ENCODE data around the gene CHID1.

CHID1 gene

GRCh38 chr11:823441-824291 lies 86.9 kb downstream of the CHID1 start:
- no peak for DNase-seq (ENCODE audit: low read depth)

DNA sequence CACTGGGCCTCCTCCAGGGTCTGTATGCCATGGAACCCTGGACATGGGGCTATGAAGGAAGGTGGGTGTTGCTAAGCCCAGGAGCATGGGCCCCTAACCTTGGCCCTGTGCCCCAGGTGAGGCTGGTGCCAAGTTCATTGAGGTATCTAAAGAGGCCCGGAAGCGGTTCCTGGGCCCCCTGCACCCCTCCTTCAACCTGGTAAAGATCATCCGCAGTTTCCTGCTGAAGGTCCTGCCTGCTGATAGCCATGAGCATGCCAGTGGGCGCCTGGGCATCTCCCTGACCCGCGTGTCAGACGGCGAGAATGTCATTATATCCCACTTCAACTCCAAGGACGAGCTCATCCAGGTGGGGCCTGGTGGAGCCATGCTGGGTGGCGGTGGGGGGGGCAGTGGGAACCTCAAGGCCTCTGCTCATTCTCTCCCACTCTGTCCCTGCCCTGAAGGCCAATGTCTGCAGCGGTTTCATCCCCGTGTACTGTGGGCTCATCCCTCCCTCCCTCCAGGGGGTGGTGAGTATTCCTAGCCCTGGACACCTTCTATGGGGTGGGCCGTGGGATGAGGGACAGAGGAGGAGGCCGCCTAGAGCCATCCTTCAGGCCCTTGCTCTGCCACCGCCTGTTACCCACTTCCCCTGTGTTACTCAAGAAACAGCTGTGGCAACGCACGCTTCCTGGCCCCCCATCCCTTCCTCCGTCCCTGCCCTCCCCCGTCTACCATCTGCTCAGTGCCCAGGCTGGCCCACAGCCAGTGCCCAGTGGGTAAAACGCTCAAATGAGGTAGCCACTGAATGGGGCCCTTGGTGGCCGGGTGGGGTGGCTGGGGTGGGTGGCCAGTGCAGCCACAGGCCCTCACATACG lies 88.9 kb downstream of the CHID1 start:
- no peak for DNase-seq (ENCODE audit: low read depth)

GRCh38 chr11:820655-821511 lies 89.7 kb downstream of the CHID1 start:
- no peak for DNase-seq (ENCODE audit: low read depth)

GRCh38 chr11:819943-820649 lies 90.5 kb downstream of the CHID1 start:
- no peak for DNase-seq (ENCODE audit: low read depth)

- no peak for DNase-seq (ENCODE audit: low read depth)
These were observed 91.3 kb downstream of the CHID1 start for GRCh38 chr11:819129-819931.

DNA sequence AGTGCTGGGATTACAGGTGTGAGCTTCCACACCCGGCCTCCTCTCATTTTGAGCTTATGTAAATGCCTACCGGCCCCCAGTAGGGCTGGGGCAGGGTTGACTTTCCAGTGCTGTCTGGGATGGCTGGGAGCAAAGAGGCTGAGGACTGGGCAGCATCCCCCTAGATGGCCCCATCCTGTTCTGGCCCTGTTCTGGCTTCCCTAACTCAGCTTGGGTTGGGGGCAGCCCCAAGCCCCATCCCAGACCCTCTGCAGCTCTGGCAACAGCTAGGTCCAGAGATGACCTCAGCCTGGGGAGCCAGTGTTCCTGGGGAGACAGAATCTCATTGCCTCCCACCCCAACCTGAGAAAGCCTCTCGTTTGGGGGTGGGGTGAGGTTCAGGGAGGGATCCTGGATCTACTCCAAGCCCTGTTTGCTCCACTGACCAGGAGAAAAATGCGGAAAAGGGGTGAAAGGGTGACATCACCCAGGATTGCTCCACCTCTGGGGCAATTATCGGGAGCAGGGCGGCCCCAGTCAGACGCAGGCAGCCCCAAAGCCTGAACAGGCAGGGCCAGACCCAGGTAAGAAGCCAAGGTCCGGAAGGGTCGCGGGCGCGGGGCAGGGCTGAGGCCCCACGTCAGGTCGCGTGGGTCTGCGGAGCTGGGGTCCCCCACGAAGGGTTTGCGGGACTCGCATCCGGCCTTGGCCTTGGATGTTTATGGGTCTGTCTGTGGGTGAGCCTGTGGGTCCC lies 92.0 kb downstream of the CHID1 start, which contains the start of gene PNPLA2:
TSS of gene PNPLA2 (plus strand) at position 519 of the 733 bp plus-strand sequence. CDS start 805 bp downstream, outside the sequence.
- DNase-seq (ENCODE audit: low read depth) = no peak
